IMR-90 (cell line): Measurements from ENCODE around the gene PIP5K1C. TPM values are rescaled to one million over a fixed set of nuclear protein-coding genes. Genes with fewer than 3 reads are reported as not detected.

Experiments
- ATAC-seq: fragments of 200-7000 bp; cut with Tn5 transposase; 2 replicates; pipeline ENCODE4 v1.9.1; 2020; ENCODE audit warnings: low read depth, mild to moderate bottlenecking, moderate library complexity
- BruUV-seq: library from RNA; stranded (reverse); fragments of 400-500 nt; replicated peaks from 2 replicates; lab custom pipeline; 2021; lab: Mats Ljungman, UMichigan
- CTCF ChIA-PET: fragments of 300-600 bp; formaldehyde crosslinking; extraction: SDS; loops from one replicate; lab custom pipeline; 2021; ENCODE audit warnings: antibody characterized with exemption; lab: Yijun Ruan, JAX
- POLR2A ChIA-PET: fragments of 300-600 bp; sonication (Branson Sonifier 250); formaldehyde crosslinking; loops from one replicate; lab custom pipeline; 2022; ENCODE audit warnings: antibody characterized with exemption; ENCODE audit not compliant: unreplicated experiment; lab: Charles Lee
- DNase-seq: peaks from one replicate; pipeline ENCODE4 v3.0.0; 2013
- H2AFZ ChIP-seq: replicated peaks from 2 replicates; pipeline ENCODE3; 2013; ENCODE audit warnings: low read length, mild to moderate bottlenecking; ENCODE audit not compliant: poor library complexity
- H2AK5ac ChIP-seq: 2 replicates; pipeline ENCODE4 v1.6.1; 2013; ENCODE audit warnings: low read depth, low read length, inconsistent platforms
- H2AK9ac ChIP-seq: replicated peaks from 2 replicates; pipeline ENCODE3; 2013; ENCODE audit warnings: mild to moderate bottlenecking, low read depth, low read length, moderate library complexity; ENCODE audit not compliant: poor library complexity
- H2BK120ac ChIP-seq: 2 replicates; pipeline ENCODE4 v1.6.1; 2013; ENCODE audit warnings: low read depth, low read length, inconsistent platforms
- H2BK15ac ChIP-seq: 3 replicates; pipeline ENCODE4 v1.6.1; 2013; ENCODE audit warnings: low read depth, low read length, inconsistent platforms
- H2BK20ac ChIP-seq: 2 replicates; pipeline ENCODE4 v1.6.1; 2013; ENCODE audit warnings: low read depth, mild to moderate bottlenecking, inconsistent platforms, low read length, moderate library complexity
- H2BK5ac ChIP-seq: 2 replicates; pipeline ENCODE4 v1.6.1; 2013; ENCODE audit warnings: mild to moderate bottlenecking, low read depth, low read length, inconsistent platforms; ENCODE audit not compliant: poor library complexity, severe bottlenecking
- H3K14ac ChIP-seq: replicated peaks from 2 replicates; pipeline ENCODE4 v1.6.1; 2013; ENCODE audit warnings: low read depth, low read length, inconsistent platforms
- H3K18ac ChIP-seq: 2 replicates; pipeline ENCODE4 v1.6.1; 2013; ENCODE audit warnings: low read depth, low read length, control low read depth
- H3K23ac ChIP-seq: 2 replicates; pipeline ENCODE4 v1.6.1; 2013; ENCODE audit warnings: low read depth, low read length, inconsistent platforms
- H3K27ac ChIP-seq: 2 replicates; pipeline ENCODE4 v1.5.1; 2013; ENCODE audit warnings: mild to moderate bottlenecking, control low read depth, low read length; ENCODE audit not compliant: insufficient read depth
- H3K27me3 ChIP-seq: 2 replicates; pipeline ENCODE4 v1.6.1; 2013; ENCODE audit warnings: low read length; ENCODE audit not compliant: control insufficient read depth, insufficient read depth
- H3K36me3 ChIP-seq: 2 replicates; pipeline ENCODE4 v1.6.1; 2013; ENCODE audit warnings: low read length, mixed read lengths; ENCODE audit not compliant: control insufficient read depth, insufficient read depth
- H3K4ac ChIP-seq: 2 replicates; pipeline ENCODE4 v1.6.1; 2013; ENCODE audit warnings: low read depth, low read length, inconsistent platforms
- H3K4me1 ChIP-seq: 2 replicates; pipeline ENCODE4 v1.6.1; 2013; ENCODE audit warnings: low read length, mixed read lengths; ENCODE audit not compliant: control insufficient read depth, insufficient read depth
- H3K4me2 ChIP-seq: 2 replicates; pipeline ENCODE4 v1.6.1; 2013; ENCODE audit warnings: low read depth, mild to moderate bottlenecking, control low read depth, low read length, moderate library complexity
- H3K4me3 ChIP-seq: 2 replicates; pipeline ENCODE4 v1.5.1; 2013; ENCODE audit warnings: low read depth, mild to moderate bottlenecking, control low read depth, low read length, moderate library complexity; ENCODE audit not compliant: insufficient read depth
- H3K56ac ChIP-seq: 2 replicates; pipeline ENCODE4 v1.6.1; 2013; ENCODE audit warnings: low read length, inconsistent platforms; ENCODE audit not compliant: insufficient read depth; ENCODE audit errors: extremely low read depth
- H3K79me1 ChIP-seq, 2 experiments: 2 replicates each; pipeline ENCODE4 v1.6.1; 2013; ENCODE audit warnings: low read length in 2 of 2, inconsistent platforms in 1 of 2, low read depth in 1 of 2
- H3K9ac ChIP-seq: 2 replicates; pipeline ENCODE4 v1.6.1; 2013; ENCODE audit warnings: low read depth, low read length, control low read depth
- H3K9me1 ChIP-seq: 2 replicates; pipeline ENCODE4 v1.6.1; 2013; ENCODE audit warnings: low read length, inconsistent platforms; ENCODE audit not compliant: insufficient read depth
- H3K9me3 ChIP-seq: 2 replicates; pipeline ENCODE4 v1.6.1; 2013; ENCODE audit warnings: low read length; ENCODE audit not compliant: control insufficient read depth, insufficient read depth
- H4K20me1 ChIP-seq: 2 replicates; pipeline ENCODE4 v1.6.1; 2013; ENCODE audit warnings: low read length, inconsistent platforms; ENCODE audit not compliant: insufficient read depth
- H4K5ac ChIP-seq: 2 replicates; pipeline ENCODE4 v1.6.1; 2013; ENCODE audit warnings: mild to moderate bottlenecking, low read depth, low read length, control low read depth
- H4K8ac ChIP-seq, 2 experiments: 2 replicates each; pipeline ENCODE4 v1.6.1; 2013; ENCODE audit warnings: low read depth in 2 of 2, low read length in 2 of 2, control low read depth in 1 of 2, inconsistent platforms in 1 of 2
- H4K91ac ChIP-seq: 2 replicates; pipeline ENCODE4 v1.6.1; 2013; ENCODE audit warnings: low read depth, low read length, inconsistent platforms; ENCODE audit not compliant: insufficient read depth
- CHD1 ChIP-seq: IDR thresholded peaks from 2 replicates; pipeline ENCODE4 v1.6.1; 2012; ENCODE audit warnings: low read depth, low read length, improper control_type of control experiment
- MAZ ChIP-seq: IDR thresholded peaks from 2 replicates; pipeline ENCODE4 v1.6.1; 2012; ENCODE audit warnings: low read depth, mild to moderate bottlenecking, low read length, improper control_type of control experiment, moderate library complexity, borderline replicate concordance
- POLR2A ChIP-seq: IDR thresholded peaks from 2 replicates; pipeline ENCODE4 v1.6.1; 2012; ENCODE audit warnings: mild to moderate bottlenecking, low read depth, low read length
- WGBS, 2 experiments: methylation state at CpG; one replicate each; pipeline versions ENCODE4 v1.1.5 to v1.1.7; 2013; ENCODE audit warnings: missing lambda C conversion rate in 2 of 2; ENCODE audit not compliant: insufficient read length in 1 of 2; ENCODE audit errors: extremely low coverage in 2 of 2; 5-methylcytosine and 5-hydroxymethylcytosine counted together
- dilution Hi-C: fragments of 300-500 bp; cut with HindIII; formaldehyde crosslinking; loops from one replicate; pipeline ENCODE4 v1.14.3; 2018; ENCODE audit warnings: low sequenced_read_pairs; ENCODE audit not compliant: unreplicated experiment
- in situ Hi-C: fragments of 300-500 bp; cut with MboI; formaldehyde crosslinking; loops from 3 replicates; pipeline ENCODE4 v1.14.3; 2019; ENCODE audit warnings: low sequenced_read_pairs, inconsistent platforms, mixed read lengths
- intact Hi-C: fragments of 100-400 bp; cut with micrococcal nuclease; formaldehyde crosslinking; loops from 2 replicates; pipeline ENCODE4 v1.10.0; 2022
- polyA plus RNA-seq, 3 experiments: library from polyadenylated mRNA; depleted of rRNA; stranded (reverse); fragments of >200 nt; gene quantifications; 2 replicates each; pipeline ENCODE4 v1.2.3, GENCODE V29; 2012; ENCODE audit warnings: low replicate concordance in 1 of 3
- total RNA-seq: library from RNA; depleted of rRNA; stranded (reverse); fragments of >200 nt; gene quantifications from 2 replicates; pipeline ENCODE4 v1.2.3, GENCODE V29; 2012
- TF ChIP-seq, protein P1 (sequence below): conservative IDR thresholded peaks from 2 replicates; pipeline ENCODE4 v1.5.1; 2012; ENCODE audit warnings: mild to moderate bottlenecking, low read depth, low read length, improper control_type of control experiment

Gene PIP5K1C
- total and polyA plus RNA-seq, 2 of the 4 experiments (the other 2 are of a cell fraction) = 13.6 to 23.3 TPM

DNA sequence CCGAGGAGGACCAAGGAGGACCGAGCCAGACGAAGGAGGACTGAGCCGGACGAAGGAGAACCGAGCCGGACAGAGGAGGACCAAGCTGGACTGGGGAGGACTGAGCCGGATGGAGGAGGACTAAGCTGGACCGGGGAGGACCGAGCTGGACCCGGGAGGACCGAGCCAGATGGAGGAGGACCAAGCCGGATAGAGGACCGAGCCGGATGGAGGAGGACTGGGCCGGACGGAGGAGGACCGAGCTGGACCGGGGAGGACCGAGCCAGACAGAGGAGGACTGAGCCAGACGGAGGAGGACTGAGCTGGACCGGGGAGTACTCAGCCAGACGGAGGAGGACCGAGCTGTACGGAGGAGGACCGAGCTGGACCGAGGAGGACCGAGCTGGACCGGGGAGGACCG lies 3.2 kb downstream of the PIP5K1C start:
- TF ChIP-seq POLR2A = no peak
- TF ChIP-seq, protein P1, sequence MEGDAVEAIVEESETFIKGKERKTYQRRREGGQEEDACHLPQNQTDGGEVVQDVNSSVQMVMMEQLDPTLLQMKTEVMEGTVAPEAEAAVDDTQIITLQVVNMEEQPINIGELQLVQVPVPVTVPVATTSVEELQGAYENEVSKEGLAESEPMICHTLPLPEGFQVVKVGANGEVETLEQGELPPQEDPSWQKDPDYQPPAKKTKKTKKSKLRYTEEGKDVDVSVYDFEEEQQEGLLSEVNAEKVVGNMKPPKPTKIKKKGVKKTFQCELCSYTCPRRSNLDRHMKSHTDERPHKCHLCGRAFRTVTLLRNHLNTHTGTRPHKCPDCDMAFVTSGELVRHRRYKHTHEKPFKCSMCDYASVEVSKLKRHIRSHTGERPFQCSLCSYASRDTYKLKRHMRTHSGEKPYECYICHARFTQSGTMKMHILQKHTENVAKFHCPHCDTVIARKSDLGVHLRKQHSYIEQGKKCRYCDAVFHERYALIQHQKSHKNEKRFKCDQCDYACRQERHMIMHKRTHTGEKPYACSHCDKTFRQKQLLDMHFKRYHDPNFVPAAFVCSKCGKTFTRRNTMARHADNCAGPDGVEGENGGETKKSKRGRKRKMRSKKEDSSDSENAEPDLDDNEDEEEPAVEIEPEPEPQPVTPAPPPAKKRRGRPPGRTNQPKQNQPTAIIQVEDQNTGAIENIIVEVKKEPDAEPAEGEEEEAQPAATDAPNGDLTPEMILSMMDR = no peak
- no peak for TF ChIP-seq CHD1
- no peak for TF ChIP-seq MAZ
- H3K79me1 ChIP-seq = peaks cover 0 to 59% of the 10 kb centered on the region in 2 experiments; a peak in 3 of 4 replicates
- no peak overlapping the region for H2BK120ac ChIP-seq
- H3K36me3 ChIP-seq = peaks cover 3% of the 10 kb centered on the region; the same call in 1 of the 2 replicates
- ATAC-seq (no peak), DNase-seq (no peak)
- no peak overlapping the region for H2BK15ac ChIP-seq
- ChIA-PET POLR2A (no interaction called here), CTCF (no interaction called here)
- no peak overlapping the region for H2BK5ac ChIP-seq
- no peak overlapping the region for H4K5ac ChIP-seq
- H3K4me1 ChIP-seq = peaks cover 8% of the 10 kb centered on the region; the same call in 1 of the 2 replicates
- 0 out of 2 replicates have a peak, but pooled peaks cover 9% of the 10 kb centered on the region for H3K9me1 ChIP-seq
- peaks cover 72% of the 10 kb centered on the region for H4K20me1 ChIP-seq
- H3K18ac ChIP-seq = no peak overlapping the region
- no peak overlapping the region; the same call in 1 of the 2 replicates for H2AK5ac ChIP-seq
- intact Hi-C loops = no loop called here
- dilution Hi-C loops = no loop called here
- BruUV-seq = no TSS peak
- no peak overlapping the region for H2AK9ac ChIP-seq
- in situ Hi-C loops = no loop called here
- no peak overlapping the region for H2AFZ ChIP-seq
- no peak overlapping the region for H3K27ac ChIP-seq
- no peak overlapping the region for H3K4me3 ChIP-seq
- H3K27me3 ChIP-seq = no peaks in the 10 kb centered on the region
- no peak overlapping the region for H3K9ac ChIP-seq
- 98% methylated on average over 23 of the region's 30 CpGs; no CpG with 5 or more reads in 1 of the 2 experiments for WGBS, 2 experiments
- no peak overlapping the region for H3K23ac ChIP-seq
- H3K4me2 ChIP-seq = no peak overlapping the region
- H2BK20ac ChIP-seq = no peak overlapping the region
- H3K4ac ChIP-seq = no peak overlapping the region
- H4K91ac ChIP-seq = no peak overlapping the region
- H3K14ac ChIP-seq = no peak overlapping the region
- H3K9me3 ChIP-seq = no peaks in the 10 kb centered on the region
- H3K56ac ChIP-seq = no peak overlapping the region
- no peak overlapping the region for H4K8ac ChIP-seq
